Measurements from ENCODE around the gene PEX11G.

PEX11G gene

DNA sequence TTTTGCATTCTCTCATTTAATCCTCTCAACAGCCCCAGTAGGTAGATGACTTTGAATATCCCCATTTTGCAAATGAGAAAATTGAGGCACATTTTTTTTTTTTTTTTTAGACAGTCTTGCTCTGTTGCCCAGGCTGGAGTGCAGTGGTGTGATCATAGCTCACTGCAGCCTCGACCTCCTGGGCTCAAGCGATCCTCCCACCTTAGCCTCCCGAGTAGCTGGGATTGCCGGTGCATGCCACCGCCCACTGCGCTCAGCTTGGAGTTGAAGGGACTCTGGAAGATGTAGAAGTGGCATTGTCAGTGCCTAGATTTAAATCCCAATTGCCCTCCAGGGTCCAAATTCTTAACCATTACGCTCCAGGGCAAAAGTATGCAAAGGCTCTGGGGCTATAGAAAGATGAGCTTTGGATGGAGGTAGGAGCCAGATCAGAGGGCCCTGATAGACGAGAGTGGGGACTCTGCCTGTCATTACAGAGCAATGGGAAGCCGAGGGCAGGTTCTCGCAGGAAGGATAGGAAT is 32.8 kb upstream of the PEX11G start:
- peak overlapping the region; percentile 87 for H2AFZ ChIP-seq (ENCODE audit: low read depth)
- H3K9ac ChIP-seq = no peak overlapping the region
- H3K4me1 ChIP-seq (ENCODE audit: low read depth, poor library complexity, severe bottlenecking) = peaks cover 12% of the 10 kb centered on the region
- H3K27ac ChIP-seq = no peak overlapping the region
- TF ChIP-seq, protein P1, sequence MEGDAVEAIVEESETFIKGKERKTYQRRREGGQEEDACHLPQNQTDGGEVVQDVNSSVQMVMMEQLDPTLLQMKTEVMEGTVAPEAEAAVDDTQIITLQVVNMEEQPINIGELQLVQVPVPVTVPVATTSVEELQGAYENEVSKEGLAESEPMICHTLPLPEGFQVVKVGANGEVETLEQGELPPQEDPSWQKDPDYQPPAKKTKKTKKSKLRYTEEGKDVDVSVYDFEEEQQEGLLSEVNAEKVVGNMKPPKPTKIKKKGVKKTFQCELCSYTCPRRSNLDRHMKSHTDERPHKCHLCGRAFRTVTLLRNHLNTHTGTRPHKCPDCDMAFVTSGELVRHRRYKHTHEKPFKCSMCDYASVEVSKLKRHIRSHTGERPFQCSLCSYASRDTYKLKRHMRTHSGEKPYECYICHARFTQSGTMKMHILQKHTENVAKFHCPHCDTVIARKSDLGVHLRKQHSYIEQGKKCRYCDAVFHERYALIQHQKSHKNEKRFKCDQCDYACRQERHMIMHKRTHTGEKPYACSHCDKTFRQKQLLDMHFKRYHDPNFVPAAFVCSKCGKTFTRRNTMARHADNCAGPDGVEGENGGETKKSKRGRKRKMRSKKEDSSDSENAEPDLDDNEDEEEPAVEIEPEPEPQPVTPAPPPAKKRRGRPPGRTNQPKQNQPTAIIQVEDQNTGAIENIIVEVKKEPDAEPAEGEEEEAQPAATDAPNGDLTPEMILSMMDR (conservative IDR thresholded peaks at IDR 0.05; ENCODE audit: low read depth, low read length) = no peak
- H3K79me2 ChIP-seq (ENCODE audit: insufficient read depth, low read depth) = peaks cover 6% of the 10 kb centered on the region; the same call in 1 of the 2 replicates
- no peaks in the 10 kb centered on the region for H3K36me3 ChIP-seq (ENCODE audit: insufficient read depth)
- H4K20me1 ChIP-seq (ENCODE audit: insufficient read depth) = no peaks in the 10 kb centered on the region
- no peaks in the 10 kb centered on the region for H3K27me3 ChIP-seq (ENCODE audit: insufficient read depth, low read depth)
- no peak overlapping the region for H3K4me3 ChIP-seq (IDR thresholded peaks at IDR 0.05; ENCODE audit: insufficient read depth, low read depth, low read length)
- peak overlapping the region; percentile 64 for H3K4me2 ChIP-seq

DNA sequence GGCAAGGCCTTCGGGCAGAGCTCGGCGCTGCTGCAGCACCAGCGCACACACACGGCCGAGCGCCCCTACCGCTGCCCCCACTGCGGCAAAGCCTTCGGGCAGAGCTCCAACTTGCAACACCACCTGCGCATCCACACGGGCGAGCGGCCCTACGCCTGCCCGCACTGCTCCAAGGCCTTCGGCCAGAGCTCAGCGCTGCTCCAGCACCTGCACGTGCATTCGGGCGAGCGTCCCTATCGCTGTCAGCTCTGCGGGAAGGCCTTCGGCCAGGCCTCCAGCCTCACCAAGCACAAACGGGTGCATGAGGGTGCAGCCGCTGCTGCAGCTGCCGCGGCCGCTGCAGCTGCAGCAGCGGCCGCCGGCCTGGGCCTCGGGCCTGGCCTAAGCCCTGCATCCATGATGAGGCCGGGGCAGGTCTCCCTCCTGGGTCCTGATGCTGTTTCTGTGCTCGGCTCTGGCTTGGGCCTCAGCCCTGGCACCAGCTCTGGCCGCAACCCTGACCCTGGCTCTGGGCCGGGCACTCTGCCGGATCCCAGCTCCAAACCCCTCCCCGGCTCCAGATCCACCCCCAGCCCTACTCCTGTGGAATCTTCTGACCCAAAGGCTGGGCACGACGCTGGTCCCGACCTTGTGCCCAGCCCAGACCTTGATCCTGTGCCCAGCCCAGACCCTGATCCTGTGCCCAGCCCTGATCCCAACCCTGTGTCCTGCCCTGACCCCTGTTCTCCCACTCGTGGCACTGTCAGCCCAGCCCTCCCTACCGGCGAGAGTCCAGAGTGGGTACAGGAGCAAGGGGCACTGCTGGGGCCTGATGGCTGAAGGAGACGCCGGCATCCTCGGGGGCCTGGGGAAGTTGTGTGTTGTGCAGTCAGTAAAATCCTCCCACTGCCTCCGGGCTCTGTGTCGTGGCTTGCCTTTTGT is 31.6 kb upstream of the PEX11G start:
- Histone ChIP-seq H3K4me2 (no peak overlapping the region), H3K27me3 (ENCODE audit: insufficient read depth, low read depth) (0 out of 2 replicates have a peak, but pooled peaks cover 2% of the 10 kb centered on the region), H3K4me3 (IDR thresholded peaks at IDR 0.05; ENCODE audit: insufficient read depth, low read depth, low read length) (no peak overlapping the region), H3K79me2 (ENCODE audit: insufficient read depth, low read depth) (peaks cover 6% of the 10 kb centered on the region; the same call in 1 of the 2 replicates), H3K27ac (no peak overlapping the region), H3K36me3 (ENCODE audit: insufficient read depth) (no peaks in the 10 kb centered on the region), H3K9ac (no peak overlapping the region), H4K20me1 (ENCODE audit: insufficient read depth) (no peaks in the 10 kb centered on the region), H2AFZ (ENCODE audit: low read depth) (no peak overlapping the region), H3K4me1 (ENCODE audit: low read depth, poor library complexity, severe bottlenecking) (peaks cover 12% of the 10 kb centered on the region)
- TF ChIP-seq, protein P1 (conservative IDR thresholded peaks at IDR 0.05; ENCODE audit: low read depth, low read length) = no peak

DNA sequence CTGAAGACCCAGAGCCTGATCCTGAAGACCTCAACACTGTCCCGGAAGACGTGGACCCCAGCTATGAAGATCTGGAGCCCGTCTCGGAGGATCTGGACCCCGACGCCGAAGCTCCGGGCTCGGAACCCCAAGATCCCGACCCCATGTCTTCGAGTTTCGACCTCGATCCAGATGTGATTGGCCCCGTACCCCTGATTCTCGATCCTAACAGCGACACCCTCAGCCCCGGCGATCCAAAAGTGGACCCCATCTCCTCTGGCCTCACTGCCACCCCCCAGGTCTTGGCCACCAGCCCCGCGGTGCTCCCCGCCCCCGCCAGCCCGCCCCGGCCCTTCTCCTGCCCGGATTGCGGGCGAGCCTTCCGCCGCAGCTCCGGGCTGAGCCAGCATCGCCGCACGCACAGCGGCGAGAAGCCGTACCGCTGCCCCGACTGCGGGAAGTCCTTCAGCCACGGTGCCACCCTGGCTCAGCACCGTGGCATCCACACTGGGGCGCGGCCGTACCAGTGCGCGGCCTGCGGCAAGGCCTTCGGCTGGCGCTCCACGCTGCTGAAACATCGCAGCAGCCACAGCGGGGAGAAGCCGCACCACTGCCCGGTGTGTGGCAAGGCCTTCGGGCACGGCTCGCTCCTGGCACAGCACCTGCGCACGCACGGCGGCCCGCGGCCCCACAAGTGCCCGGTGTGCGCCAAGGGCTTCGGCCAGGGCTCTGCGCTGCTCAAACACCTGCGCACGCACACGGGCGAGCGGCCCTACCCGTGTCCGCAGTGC is 30.7 kb upstream of the PEX11G start:
- Histone ChIP-seq H3K36me3 (ENCODE audit: insufficient read depth) (no peaks in the 10 kb centered on the region), H3K4me1 (ENCODE audit: low read depth, poor library complexity, severe bottlenecking) (peaks cover 12% of the 10 kb centered on the region), H2AFZ (ENCODE audit: low read depth) (no peak overlapping the region), H3K27ac (no peak overlapping the region), H3K4me2 (no peak overlapping the region), H3K4me3 (IDR thresholded peaks at IDR 0.05; ENCODE audit: insufficient read depth, low read depth, low read length) (no peak overlapping the region), H3K79me2 (ENCODE audit: insufficient read depth, low read depth) (peaks cover 6% of the 10 kb centered on the region; the same call in 1 of the 2 replicates), H3K9ac (no peak overlapping the region), H4K20me1 (ENCODE audit: insufficient read depth) (no peaks in the 10 kb centered on the region), H3K27me3 (ENCODE audit: insufficient read depth, low read depth) (0 out of 2 replicates have a peak, but pooled peaks cover 2% of the 10 kb centered on the region)
- TF ChIP-seq, protein P1 (conservative IDR thresholded peaks at IDR 0.05; ENCODE audit: low read depth, low read length) = no peak

DNA sequence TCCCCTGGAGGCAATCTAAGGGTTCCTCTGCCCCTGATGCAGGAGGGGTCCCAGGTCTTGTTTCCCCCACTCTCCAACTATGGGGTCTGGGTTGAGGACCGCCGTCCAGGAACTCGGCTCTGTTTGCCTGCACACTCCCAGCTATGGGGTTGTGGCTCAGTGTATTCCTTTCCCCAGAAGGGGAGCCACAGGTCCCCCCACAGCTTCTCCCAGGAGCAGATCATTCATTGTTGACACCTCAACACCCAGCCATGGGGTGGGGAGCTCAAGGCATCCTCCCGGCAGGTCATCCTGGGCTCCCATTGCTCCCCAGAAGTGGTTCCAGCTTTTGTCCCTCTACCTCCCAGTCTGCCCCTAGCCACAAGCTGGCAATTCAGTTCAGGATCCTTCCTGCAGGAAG is 28.0 kb upstream of the PEX11G start:
- peak overlapping the region; percentile 71; the same call in 1 of the 2 replicates for H3K4me2 ChIP-seq
- H3K27ac ChIP-seq = no peak overlapping the region

More for the DNA sequence above, 28.0 kb upstream of the PEX11G start:
- Histone ChIP-seq H4K20me1 (ENCODE audit: insufficient read depth) (no peaks in the 10 kb centered on the region), H2AFZ (ENCODE audit: low read depth) (no peak overlapping the region; the same call in 1 of the 2 replicates), H3K27me3 (ENCODE audit: insufficient read depth, low read depth) (peaks cover 13% of the 10 kb centered on the region; the same call in 1 of the 2 replicates), H3K36me3 (ENCODE audit: insufficient read depth) (no peaks in the 10 kb centered on the region), H3K9ac (no peak overlapping the region; the same call in 1 of the 2 replicates), H3K4me3 (IDR thresholded peaks at IDR 0.05; ENCODE audit: insufficient read depth, low read depth, low read length) (no peak overlapping the region), H3K4me1 (ENCODE audit: low read depth, poor library complexity, severe bottlenecking) (peaks cover 2% of the 10 kb centered on the region), H3K79me2 (ENCODE audit: insufficient read depth, low read depth) (no peaks in the 10 kb centered on the region)
- TF ChIP-seq, protein P1 (conservative IDR thresholded peaks at IDR 0.05; ENCODE audit: low read depth, low read length) = no peak

All from KMS-11 (cell line).